CD4-positive, alpha-beta T cell (primary cell): ENCODE results near the gene PLEK2. TPM values are rescaled to one million over a fixed set of nuclear protein-coding genes. Genes with fewer than 3 reads are reported as not detected.

Experiments used
- ATAC-seq: fragments of 200-7000 bp; cut with Tn5 transposase; one replicate; pipeline ENCODE4 v1.10.0; 2022; ENCODE audit warnings: mild to moderate bottlenecking; ENCODE audit not compliant: poor library complexity
- CTCF ChIA-PET: fragments of 350-600 bp; sonication (Branson Sonifier 250); formaldehyde crosslinking; loops from one replicate; lab custom pipeline; 2021; ENCODE audit warnings: antibody characterized with exemption, inconsistent platforms; lab: Charles Lee
- POLR2A ChIA-PET: fragments of 350-600 bp; sonication (Branson Sonifier 250); formaldehyde crosslinking; loops from one replicate; lab custom pipeline; 2021; ENCODE audit warnings: antibody characterized with exemption, inconsistent platforms; lab: Charles Lee
- DNase-seq, 14 experiments: peaks; one replicate each; pipeline ENCODE4 v3.0.0-alpha.2; 2013 to 2020; ENCODE audit warnings: mixed read lengths in 2 of 14
- H3K27ac ChIP-seq, 2 donors: one replicate each; pipeline versions ENCODE4 v1.5.1 to v1.7.0; 2013; ENCODE audit warnings: low read length in 2 of 2, low read depth in 1 of 2, mild to moderate bottlenecking in 1 of 2
- H3K27me3 ChIP-seq, 2 experiments: 1 replicate in 1 of 2; 2 replicates in 1 of 2; pipeline versions ENCODE4 v1.6.1 to v1.7.0; 2013; ENCODE audit warnings: low read length in 2 of 2, control low read depth in 1 of 2, mild to moderate bottlenecking in 1 of 2, moderate library complexity in 1 of 2; ENCODE audit not compliant: insufficient read depth in 2 of 2, control insufficient read depth in 1 of 2
- H3K36me3 ChIP-seq: one replicate; pipeline ENCODE4 v1.6.1; 2013; ENCODE audit warnings: low read length, control low read depth; ENCODE audit not compliant: insufficient read depth
- H3K4me1 ChIP-seq: one replicate; pipeline ENCODE4 v1.6.1; 2013; ENCODE audit warnings: low read length, control low read depth; ENCODE audit not compliant: insufficient read depth
- H3K4me3 ChIP-seq: one replicate; pipeline ENCODE4 v1.5.1; 2013; ENCODE audit warnings: mild to moderate bottlenecking, low read length, moderate library complexity
- H3K9me3 ChIP-seq, 2 experiments: 1 replicate in 1 of 2; 2 replicates in 1 of 2; pipeline versions ENCODE4 v1.6.1 to v1.7.0; 2013; ENCODE audit warnings: low read length in 2 of 2, mild to moderate bottlenecking in 2 of 2, control low read depth in 1 of 2, moderate library complexity in 1 of 2; ENCODE audit not compliant: control insufficient read depth in 1 of 2, insufficient read depth in 1 of 2
- H3K27ac Mint-ChIP-seq: one replicate; pipeline ENCODE4 v1.8.0; 2020; ENCODE audit warnings: mixed read lengths
- H3K27me3 Mint-ChIP-seq: one replicate; pipeline ENCODE4 v1.8.0; 2021; ENCODE audit warnings: mixed read lengths
- H3K36me3 Mint-ChIP-seq: one replicate; pipeline ENCODE4 v1.8.0; 2021; ENCODE audit warnings: low read depth, mixed read lengths
- H3K4me1 Mint-ChIP-seq: one replicate; pipeline ENCODE4 v1.8.0; 2021; ENCODE audit warnings: low read depth, mixed read lengths
- H3K4me3 Mint-ChIP-seq: one replicate; pipeline ENCODE4 v1.8.0; 2020; ENCODE audit warnings: mild to moderate bottlenecking, mixed read lengths
- H3K9me3 Mint-ChIP-seq: one replicate; pipeline ENCODE4 v1.8.0; 2020; ENCODE audit warnings: mixed read lengths
- CTCF ChIP-seq: fragments of 200-600 bp; IDR thresholded peaks from one replicate; pipeline ENCODE4 v1.8.0; 2022; ENCODE audit warnings: antibody characterized with exemption, mild to moderate bottlenecking
- intact Hi-C, 2 experiments: fragments of 100-400 bp; cut with DNase I in 1 of 2; cut with micrococcal nuclease in 1 of 2; formaldehyde crosslinking; loops; one replicate each; pipeline versions ENCODE4 v1.15.1 to v1.9.0; 2023 to 2025; cut with DNase I, micrococcal nuclease
- total RNA-seq, 174 experiments: library from RNA in 2 of 174; stranded (reverse) in 2 of 174; gene quantifications; one replicate each; pipeline ENCODE4 v1.2.3 and lab custom pipeline; 2021 to 2026

PLEK2 gene
- total RNA-seq, 2 experiments from 2014 or later = 1.3 to 1.4 TPM

- Histone ChIP-seq H3K9me3 (no peaks in the 10 kb centered on the region), H3K27me3 (no peaks in the 10 kb centered on the region), H3K27ac (no peak overlapping the region), H3K4me3 (no peak overlapping the region), H3K4me1 (peaks cover 1% of the 10 kb centered on the region), H3K36me3 (peaks cover 55% of the 10 kb centered on the region)
- H3K27me3 Mint-ChIP-seq = no peaks in the 10 kb centered on the region
- no peak for TF ChIP-seq CTCF
- H3K4me1 Mint-ChIP-seq = peaks cover 1% of the 10 kb centered on the region
- no peak overlapping the region for H3K27ac Mint-ChIP-seq
- DNase-seq (no peak), ATAC-seq (no peak)
- POLR2A ChIA-PET = interaction anchor here (1.1 kb wide), 1 partner anchor 25 kb away, joined by 3 read pairs; no protein-coding TSS in a partner anchor
- no peaks in the 10 kb centered on the region for H3K9me3 Mint-ChIP-seq
- peaks cover 65% of the 10 kb centered on the region for H3K36me3 Mint-ChIP-seq
- intact Hi-C loops = no loop called here
- CTCF ChIA-PET = interaction anchor here (0.7 to 1.2 kb wide), 2 partner anchors 25 to 328 kb away, joined by 3 to 4 read pairs; no protein-coding TSS in a partner anchor
- no peak overlapping the region for H3K4me3 Mint-ChIP-seq
Measured at GRCh38 chr14:67385618-67386017, 26.3 kb downstream of the PLEK2 start.

GRCh38 chr14:67385120-67385519 lies 26.8 kb downstream of the PLEK2 start:
- CTCF ChIA-PET = interaction anchor here (0.7 to 1.2 kb wide), 2 partner anchors 26 to 327 kb away, joined by 3 to 4 read pairs; no protein-coding TSS in a partner anchor
- no peak overlapping the region for H3K27ac Mint-ChIP-seq
- no peak for TF ChIP-seq CTCF

DNA sequence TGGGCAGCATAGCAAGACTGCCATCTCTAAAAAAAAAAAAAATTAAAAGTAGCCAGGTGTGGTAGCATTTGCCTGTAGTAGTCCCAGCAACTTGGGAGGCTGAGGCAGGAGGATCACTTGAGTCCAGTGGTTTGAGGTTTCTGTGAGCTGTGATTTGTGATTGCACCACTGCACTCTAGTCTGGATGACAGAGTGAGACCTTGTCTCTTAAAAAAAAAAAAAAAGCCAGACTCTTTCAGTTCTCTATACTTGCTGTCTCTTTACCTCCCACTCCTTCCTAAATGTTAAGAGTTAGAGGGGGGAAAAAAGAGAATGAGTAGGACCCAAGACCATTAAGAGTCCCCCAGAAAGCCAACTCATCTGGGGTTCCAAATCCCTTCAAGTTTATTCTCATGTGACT lies 34.0 kb downstream of the PLEK2 start:
- Histone ChIP-seq H3K4me1 (no peaks in the 10 kb centered on the region), H3K36me3 (peaks cover 92% of the 10 kb centered on the region), H3K27me3 (no peaks in the 10 kb centered on the region), H3K9me3 (no peaks in the 10 kb centered on the region), H3K27ac (no peak overlapping the region), H3K4me3 (no peak overlapping the region)
- intact Hi-C loops = no loop called here
- Mint-ChIP-seq H3K4me1 (peaks cover 9% of the 10 kb centered on the region), H3K9me3 (no peaks in the 10 kb centered on the region), H3K27me3 (no peaks in the 10 kb centered on the region), H3K27ac (no peak overlapping the region), H3K36me3 (peaks cover 98% of the 10 kb centered on the region), H3K4me3 (no peak overlapping the region)
- ChIA-PET CTCF (no interaction called here), POLR2A (interaction anchor here (0.7 kb wide), 1 partner anchor 226 kb away, joined by 4 read pairs; no protein-coding TSS in a partner anchor)
- DNase-seq = no peak
- ATAC-seq = no peak
- TF ChIP-seq CTCF = no peak

More at GRCh38 chr14:67385120-67385519, 26.8 kb downstream of the PLEK2 start:
- DNase-seq (no peak), ATAC-seq (no peak)
- H3K36me3 Mint-ChIP-seq = peaks cover 70% of the 10 kb centered on the region
- intact Hi-C loops = no loop called here
- Histone ChIP-seq H3K27ac (no peak overlapping the region), H3K27me3 (no peaks in the 10 kb centered on the region), H3K9me3 (no peaks in the 10 kb centered on the region), H3K4me1 (no peaks in the 10 kb centered on the region), H3K4me3 (no peak overlapping the region), H3K36me3 (peaks cover 60% of the 10 kb centered on the region)
- H3K9me3 Mint-ChIP-seq = no peaks in the 10 kb centered on the region
- H3K27me3 Mint-ChIP-seq = no peaks in the 10 kb centered on the region
- no peak overlapping the region for H3K4me3 Mint-ChIP-seq
- POLR2A ChIA-PET = interaction anchor here (2.8 kb wide), 1 partner anchor 25 kb away, joined by 9 read pairs; the partner anchor contains the start of genes ATP6V1D and EIF2S1
- H3K4me1 Mint-ChIP-seq = no peaks in the 10 kb centered on the region
